Astrocyte (in vitro differentiated cells and primary cell): ENCODE results near the gene OPA1.

Experiments used
- CTCF ChIP-seq: IDR thresholded peaks from 2 replicates; pipeline ENCODE4 v1.5.1; 2011; ENCODE audit warnings: low read depth, mild to moderate bottlenecking, inconsistent platforms, low read length, moderate library complexity; ENCODE audit not compliant: insufficient read depth
- EZH2 ChIP-seq: IDR thresholded peaks from 2 replicates; pipeline ENCODE4 v1.6.1; 2012; ENCODE audit warnings: mild to moderate bottlenecking, low read length, inconsistent platforms; ENCODE audit not compliant: insufficient read depth

- TF ChIP-seq CTCF (no peak), EZH2 (no peak)
These were observed 7.5 kb upstream of the OPA1 start for GRCh38 chr3:193585530-193585929.
